Left ventricle myocardium superior (tissue), 1 donor: Measurements from ENCODE around the gene HSD17B12. TPM values are rescaled to one million over a fixed set of nuclear protein-coding genes. Genes with fewer than 3 reads are reported as not detected.
A peak's percentile ranks its signal among the peaks of the same experiment; 100 is the strongest.
"Not testable (repeated sequence)": the region's sequence is repeated elsewhere in the genome, so short reads cannot be mapped to it uniquely, and the experiment has no call there.

Experiments used
- ATAC-seq: fragments of 200-7000 bp; cut with Tn5 transposase; one replicate; pipeline ENCODE4 v1.9.1; 2020; ENCODE audit warnings: mild to moderate bottlenecking, moderate library complexity
- DNase-seq: peaks from one replicate; pipeline ENCODE4 v3.0.0-alpha.2; 2020
- intact Hi-C: fragments of 100-400 bp; cut with micrococcal nuclease; formaldehyde crosslinking; loops from one replicate; pipeline ENCODE4 v1.11.0; 2022
- long read RNA-seq: library from polyadenylated mRNA; unstranded; transcript quantifications from one replicate; pipeline ENCODE4 v2.0.0, GENCODE V29; 2021
- total RNA-seq: library from RNA; stranded (reverse); fragmentation: NEBNext Ultra II Directional; extraction: Animal tissue kit (Norgen Biotek cat#: 25700); gene quantifications from one replicate; pipeline ENCODE4 v1.2.1, GENCODE V29; 2021
- donor health status: DM: no; HTN: yes; CAD: no; lungs with severe emphysema.

Gene HSD17B12
- 67.8 TPM for total RNA-seq
- long read RNA-seq, full-length matches to known transcripts, result 108 of 120 reads
- long read RNA-seq, partial matches to known transcripts, result 1 of 120 reads
- long read RNA-seq, other reads (novel, unspliced or antisense), result 11 of 120 reads

DNA sequence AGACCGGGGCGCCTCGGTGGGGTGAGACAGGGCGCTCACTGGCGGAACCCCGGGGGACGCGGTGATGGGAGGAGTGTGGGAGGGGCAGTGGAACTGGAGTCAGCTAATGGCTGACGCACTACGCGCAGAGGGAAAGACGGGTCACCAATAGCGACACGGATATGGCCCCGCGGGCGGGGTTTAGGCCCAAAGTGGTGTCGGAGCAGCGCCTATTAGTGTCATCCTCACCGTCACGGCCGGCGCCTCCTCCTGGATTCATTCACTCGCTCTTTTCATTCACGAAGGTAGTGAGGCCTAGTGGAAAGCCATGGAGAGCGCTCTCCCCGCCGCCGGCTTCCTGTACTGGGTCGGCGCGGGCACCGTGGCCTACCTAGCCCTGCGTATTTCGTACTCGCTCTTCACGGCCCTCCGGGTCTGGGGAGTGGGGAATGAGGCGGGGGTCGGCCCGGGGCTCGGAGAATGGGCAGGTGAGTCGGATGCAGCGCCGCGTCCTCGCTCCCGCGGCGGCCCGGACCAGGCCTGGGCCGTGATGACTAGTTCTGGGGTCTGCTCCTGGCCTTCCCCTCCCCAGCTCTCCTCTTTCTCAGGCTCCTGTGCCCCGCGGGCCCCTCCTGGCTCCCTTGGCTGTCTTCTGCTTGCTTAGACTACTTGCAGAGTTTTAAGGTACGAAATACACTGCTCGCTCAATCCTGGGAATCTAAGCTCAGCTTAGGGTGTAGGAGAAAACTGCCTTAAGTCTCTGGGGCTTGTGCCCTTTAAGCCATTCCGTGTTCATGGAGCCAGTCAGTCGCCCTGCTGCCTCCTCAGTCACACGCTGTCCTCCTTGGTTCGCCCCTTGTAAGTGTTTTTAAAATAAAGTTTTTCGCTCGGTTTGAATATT, at the start of gene HSD17B12:
Gene HSD17B12 (plus strand): TSS at position 218 of the 880 bp plus-strand sequence. CDS start 90 bp downstream, at position 308.
- ATAC-seq, result peak; percentile 99
- peak; percentile 99 for DNase-seq
- intact Hi-C loops, result no loop called here

DNA sequence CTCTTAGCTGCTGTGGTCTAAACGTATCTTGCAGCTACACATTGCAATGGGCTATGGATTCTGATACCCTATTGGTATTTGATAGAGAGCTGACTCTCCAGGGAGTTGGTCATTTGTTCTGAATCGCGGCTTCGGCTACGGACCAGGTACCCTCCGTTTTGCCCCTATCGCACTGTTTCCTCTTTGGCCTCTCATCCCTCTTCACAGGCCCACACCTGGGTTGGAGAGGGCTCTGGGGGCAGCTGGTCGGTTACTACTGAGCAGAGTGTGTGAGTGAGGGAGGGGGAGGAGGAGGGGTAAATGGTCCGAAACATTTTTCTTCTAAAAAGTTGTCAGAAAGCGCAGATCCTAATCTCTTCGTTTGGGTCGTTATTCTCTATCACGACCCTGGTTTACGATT, 48.8 kb upstream of the HSD17B12 start:
- ATAC-seq (no peak), DNase-seq (no peak)
- intact Hi-C loops, result no loop called here

DNA sequence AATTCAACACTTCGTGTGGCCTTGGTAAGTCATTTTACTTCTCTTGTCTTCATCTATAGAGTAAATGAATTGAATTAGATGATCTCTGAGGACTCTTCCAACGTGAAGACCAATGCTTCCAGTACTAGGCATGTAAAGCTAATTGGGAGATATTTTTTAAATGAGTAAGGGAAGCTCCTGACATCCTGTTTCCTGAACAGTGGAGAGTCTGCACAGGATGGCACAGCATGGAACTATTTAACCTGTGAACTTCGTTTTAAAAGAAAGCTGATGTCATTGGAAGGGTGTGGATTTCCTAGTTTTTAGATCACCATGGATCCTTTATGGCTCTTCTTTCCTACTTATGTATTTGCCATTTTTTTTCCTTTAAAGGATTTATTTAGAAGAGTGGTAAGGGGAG, 48.4 kb upstream of the HSD17B12 start:
- intact Hi-C loops, result no loop called here
- no peak for DNase-seq
- ATAC-seq, result no peak

DNA sequence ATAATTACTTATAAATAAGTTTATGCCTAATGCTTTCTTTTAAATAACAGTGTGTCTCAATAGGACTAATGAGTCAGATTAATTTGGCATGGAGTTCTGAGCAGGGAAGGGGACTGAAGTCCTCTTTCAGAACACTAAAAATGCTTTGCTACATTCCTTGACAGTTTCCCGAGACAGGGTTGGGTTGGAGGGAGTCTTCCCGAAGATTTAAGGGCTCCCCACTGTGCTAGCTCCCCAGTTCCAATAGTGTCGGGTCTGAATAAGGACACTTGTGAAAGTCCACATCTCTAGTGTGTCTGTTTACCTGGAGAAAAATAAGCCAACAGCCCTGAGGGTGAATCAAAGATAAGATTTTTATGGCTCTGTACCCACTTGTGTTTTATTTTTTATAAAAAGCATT, 41.8 kb upstream of the HSD17B12 start:
- no peak for DNase-seq
- intact Hi-C loops, result no loop called here
- no peak for ATAC-seq

DNA sequence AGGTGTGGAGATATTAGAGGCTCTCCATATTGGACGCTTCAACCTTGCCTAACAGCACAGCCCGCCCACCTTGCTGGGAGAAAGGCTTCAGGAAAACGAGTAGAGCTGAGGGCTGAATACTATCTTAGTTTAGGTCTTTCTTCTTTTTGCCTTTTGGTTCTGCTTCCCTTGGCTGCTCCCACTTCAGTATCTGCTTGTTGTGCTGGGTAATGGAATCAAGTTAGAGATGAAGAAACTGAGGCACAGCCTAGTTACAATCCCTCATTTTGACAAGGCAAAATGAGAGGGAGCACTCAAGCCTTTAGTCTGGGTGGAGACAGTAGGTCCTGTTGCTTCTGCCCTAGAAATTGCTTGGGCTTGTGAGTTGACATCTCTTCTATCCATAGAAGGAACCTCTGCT, 41.3 kb upstream of the HSD17B12 start:
- no peak for ATAC-seq
- intact Hi-C loops, result no loop called here

DNA sequence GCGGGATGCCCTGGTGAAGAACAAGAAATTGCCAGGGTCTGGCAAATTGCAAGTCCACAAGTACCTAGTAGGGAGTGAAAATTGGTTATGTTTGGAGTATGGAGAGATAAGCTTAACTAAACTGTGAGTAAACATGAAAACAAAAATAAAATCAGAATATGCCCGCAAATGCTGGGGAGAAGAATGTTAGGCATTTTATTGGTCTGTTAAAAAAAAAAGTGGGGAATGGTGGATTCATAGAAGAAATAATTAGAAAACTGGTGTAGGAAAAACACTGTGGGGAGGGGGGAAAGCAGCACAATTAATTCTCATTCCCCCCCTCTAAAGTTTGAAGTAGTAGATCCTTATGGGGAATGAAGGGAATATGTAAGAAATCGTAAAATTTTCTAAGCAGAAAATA, 40.6 kb upstream of the HSD17B12 start:
- DNase-seq, result no peak
- ATAC-seq, result no peak
- intact Hi-C loops, result no loop called here

More for the DNA sequence above, 41.3 kb upstream of the HSD17B12 start:
- DNase-seq, result no peak

DNA sequence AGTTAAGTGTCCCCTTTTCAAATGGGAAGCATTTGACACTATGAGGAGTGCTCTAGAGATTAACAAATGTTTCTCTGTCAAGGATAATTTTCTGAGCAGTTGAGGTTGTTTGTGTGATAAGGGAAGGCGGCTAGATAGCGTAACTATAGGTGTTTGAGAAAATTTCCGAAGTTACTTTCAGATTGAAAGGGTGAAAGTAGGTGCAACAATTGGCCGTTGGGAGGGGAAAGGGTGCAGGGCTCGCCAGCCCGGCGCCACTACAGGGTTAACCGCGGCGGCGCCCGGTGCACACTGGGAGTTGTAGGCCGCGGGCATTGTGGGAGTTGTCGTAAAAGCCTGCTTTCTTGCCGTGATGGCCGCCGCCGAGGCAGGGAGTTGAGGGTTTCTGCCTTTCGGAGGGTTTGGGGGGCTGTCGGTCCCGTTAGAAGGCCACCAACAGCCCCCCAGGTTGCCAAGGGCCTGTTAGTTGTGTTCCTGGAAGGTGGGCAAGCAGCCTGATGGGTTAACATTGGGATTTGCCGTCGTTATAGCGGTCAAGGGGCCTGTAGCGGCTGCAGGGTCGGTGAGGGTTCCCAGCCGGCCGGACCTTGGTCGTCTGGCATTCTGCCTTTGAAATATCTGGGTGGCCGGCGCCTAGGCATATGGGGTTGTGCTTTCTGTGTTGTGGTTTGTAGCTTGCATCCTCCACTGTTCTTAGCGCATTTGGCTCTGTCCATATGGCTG, 36.5 kb upstream of the HSD17B12 start:
- ATAC-seq (peak; percentile 100), DNase-seq (peak; percentile 92)
- intact Hi-C loops, result no loop called here

DNA sequence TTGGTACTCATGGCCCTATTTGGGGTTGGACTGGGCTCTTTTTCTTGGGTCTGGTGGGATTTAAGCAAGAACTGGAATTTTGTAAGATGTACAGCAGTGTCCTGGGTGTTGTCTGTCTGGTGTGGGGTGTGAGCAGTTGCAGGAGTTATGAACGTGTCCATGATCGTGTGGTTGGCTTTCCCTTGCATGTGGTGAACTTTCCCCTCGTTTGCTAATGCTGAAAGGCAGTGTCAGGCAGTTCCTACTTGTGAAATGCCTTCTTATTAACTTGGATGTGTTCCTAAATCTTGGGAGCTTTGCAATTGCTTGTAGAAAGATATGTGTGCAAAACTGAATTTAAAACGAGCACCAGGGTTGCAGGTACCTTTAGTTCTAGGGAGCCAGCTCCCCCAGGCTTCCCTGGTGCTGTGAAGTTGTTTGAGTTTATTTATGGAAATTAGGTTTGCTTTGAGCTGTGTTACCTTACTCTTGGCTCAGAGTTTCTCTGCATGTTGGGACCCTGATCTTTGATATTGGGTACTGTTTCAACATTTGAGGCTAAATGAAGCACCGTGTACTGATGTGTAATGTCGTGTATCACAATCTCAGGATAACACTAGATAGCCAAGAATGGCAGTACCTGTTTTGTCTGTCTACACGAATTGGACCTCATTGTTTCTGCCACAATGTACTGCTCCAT, 35.8 kb upstream of the HSD17B12 start:
- intact Hi-C loops, result no loop called here
- peak; percentile 31 for ATAC-seq
- no peak for DNase-seq

DNA sequence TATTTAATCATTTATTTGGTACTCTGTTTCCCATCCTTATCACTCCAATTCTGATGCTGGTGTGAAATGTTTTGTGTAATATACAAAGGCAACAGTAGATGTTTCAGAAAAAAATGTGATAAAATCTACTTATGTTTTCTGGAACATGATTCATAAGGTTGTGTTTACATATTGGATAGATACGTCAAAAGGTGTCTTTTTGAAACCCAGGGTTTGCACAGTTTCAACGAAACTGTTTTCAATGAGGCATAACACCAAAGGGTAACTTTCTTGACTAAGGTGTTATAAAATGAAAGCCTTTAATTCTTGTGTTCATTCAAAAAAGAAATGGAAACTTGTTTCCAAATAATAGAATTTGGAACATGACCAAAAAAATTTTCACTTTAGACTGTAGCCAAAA, 33.8 kb upstream of the HSD17B12 start:
- ATAC-seq (no peak), DNase-seq (no peak)
- intact Hi-C loops, result no loop called here

DNA sequence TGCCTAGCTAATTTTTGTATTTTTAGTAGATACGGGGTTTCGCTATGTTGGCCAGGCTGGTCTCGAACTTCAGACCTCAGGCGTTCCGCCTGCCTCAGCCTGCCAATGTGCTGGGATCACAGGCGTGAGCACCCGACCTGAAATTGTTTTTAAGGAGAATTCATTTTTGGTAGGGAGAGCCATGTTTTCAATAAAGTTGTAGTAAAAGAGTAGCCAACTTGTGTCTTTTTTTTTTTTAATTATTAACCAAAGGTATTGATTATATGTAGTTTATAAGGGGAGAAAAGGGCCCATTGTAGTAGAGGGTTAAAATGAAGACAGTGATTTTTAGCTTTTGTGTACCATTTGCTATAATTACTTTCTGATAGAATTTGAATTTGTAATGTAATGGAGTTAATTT, 31.6 kb upstream of the HSD17B12 start:
- ATAC-seq (no peak), DNase-seq (no peak)
- intact Hi-C loops, result no loop called here

DNA sequence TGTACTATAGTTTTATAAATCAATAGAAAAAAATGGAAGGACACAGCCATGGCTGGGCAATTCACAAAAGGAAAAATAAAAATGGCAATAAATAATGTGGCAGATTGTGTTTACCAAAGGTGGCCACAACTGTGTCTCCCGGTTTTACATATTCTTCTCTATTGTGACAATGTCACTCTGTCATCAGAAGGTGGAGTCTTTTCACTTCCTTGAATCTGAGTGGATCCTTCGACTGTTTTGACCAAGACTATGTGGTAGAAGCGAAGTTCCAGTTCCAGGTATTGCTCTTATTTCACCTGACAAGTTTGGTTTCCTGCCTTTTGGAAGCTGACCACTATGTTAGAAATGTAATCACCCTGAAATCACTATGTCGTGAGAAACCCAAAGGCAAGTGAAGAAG, 31.0 kb upstream of the HSD17B12 start:
- intact Hi-C loops, result no loop called here
- DNase-seq, result no peak
- no peak for ATAC-seq

DNA sequence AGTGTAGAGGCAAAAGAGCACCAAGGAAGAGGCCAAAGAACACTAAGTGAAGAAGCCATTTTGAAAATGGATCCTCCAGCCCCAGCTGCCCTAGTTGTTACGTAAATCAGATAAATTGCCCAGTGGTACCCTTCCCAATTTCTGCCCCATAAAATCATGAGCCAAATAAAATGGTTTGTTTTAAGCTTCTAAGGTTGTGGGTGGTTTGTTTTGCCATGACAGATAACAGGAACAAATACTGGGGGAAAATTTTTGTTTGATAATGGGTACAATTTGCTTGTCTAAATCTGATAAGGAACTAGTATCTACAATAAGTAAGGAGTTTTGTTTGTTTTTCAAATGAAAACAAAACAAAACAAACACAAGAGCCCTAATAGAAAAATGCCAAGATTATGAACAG, 30.6 kb upstream of the HSD17B12 start:
- ATAC-seq, result no peak
- no peak for DNase-seq
- intact Hi-C loops, result no loop called here

DNA sequence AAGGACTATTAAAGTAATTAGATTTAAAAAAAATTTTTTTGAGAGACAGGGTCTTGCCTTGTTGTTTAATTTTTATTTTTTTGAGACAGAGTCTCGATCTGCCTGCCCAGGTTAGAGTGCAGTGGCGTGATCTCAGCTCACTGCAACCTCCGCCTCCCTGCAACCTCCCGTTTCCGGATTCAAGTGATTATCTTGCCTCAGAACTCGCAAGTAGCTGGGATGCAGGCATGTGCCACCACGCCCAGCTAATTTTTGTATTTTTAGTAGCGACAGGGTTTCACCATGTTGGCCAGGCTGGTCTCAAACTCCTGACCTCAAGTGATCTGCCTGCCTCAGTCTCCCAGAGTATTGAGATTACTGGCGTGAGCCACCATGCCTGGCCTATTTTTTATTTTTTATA, 17.5 kb upstream of the HSD17B12 start:
- DNase-seq, ATAC-seq, intact Hi-C loops: not testable (repeated sequence)

DNA sequence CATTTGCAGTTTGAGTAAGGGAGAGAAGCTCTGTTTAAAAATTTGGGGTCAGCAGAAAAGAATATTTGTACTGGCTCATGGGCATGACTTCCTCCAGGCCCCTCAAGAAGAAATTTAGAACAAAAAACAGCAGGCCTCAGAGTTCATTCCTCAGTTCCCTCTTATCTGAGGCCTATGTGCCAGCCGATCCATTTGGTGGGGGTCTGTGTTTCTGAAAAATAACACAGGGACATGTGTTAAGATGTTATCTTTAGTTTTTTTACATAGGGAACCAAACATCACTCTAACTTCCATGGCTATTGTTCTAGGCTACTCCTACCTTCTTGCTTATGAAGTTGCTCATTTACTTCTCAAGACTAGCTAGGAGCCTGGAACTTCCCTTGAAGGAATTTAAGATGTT, 16.2 kb upstream of the HSD17B12 start:
- DNase-seq (no peak), ATAC-seq (no peak)
- intact Hi-C loops, result no loop called here

DNA sequence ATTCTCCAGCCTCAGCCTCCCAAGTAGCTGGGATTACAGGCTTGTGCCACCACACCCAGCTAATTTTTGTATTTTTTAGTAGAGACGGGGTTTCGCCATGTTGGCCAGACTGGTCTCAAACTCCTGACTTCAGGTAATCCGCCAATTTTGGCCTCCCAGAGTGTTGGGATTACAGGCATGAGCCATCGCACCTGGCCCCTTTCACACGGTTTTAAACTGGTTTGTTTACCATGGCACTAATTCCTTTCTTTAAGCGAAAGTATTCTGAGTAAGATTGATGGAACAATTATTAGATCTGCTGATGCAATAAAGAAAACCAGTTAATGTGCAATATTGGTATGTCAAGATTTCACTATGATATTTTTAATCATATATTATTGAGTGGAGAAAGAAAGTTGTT, 9.3 kb upstream of the HSD17B12 start:
- DNase-seq, intact Hi-C loops: not testable (repeated sequence)

DNA sequence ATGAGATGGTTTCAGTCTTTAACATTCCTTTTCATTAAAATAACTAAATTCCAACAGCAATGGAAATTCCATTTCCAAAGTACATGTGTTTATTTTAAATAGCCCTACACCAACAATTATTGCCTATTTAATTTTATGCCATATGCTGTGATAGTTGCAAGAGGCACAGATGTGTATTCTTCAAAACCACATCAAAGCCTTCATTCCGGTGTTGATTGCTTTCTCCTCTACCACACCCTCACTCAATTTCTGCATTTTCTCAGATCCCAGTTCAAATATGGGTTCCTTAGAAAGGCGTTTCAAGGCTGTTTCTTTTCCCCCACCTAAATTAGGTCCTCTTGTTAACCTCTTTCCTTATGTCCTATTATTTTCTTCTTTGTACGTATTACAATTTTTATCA, 6.0 kb upstream of the HSD17B12 start:
- ATAC-seq (no peak), DNase-seq (no peak)
- intact Hi-C loops, result no loop called here

More for the DNA sequence above, 9.3 kb upstream of the HSD17B12 start:
- ATAC-seq, result not testable (repeated sequence)

DNA sequence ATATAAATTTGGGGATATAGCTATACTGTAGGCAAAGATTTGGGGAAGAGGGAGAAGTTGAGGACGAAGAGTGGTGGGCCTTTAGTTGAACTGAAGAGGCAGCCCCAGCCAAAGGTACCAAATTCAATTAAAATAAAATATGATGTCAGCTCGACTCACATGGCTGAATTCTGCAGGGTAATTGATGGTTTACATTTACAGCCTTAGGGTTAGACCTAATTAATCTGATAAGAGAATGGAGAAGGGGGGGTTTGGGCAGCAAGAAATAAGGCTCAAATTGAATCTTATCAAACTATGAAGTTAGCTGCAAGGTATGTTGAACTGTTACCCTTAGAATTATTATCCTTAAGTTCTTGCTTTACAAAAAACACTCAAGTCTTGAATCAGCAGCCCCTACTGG, 3.6 kb upstream of the HSD17B12 start:
- no peak for ATAC-seq
- intact Hi-C loops, result no loop called here

DNA sequence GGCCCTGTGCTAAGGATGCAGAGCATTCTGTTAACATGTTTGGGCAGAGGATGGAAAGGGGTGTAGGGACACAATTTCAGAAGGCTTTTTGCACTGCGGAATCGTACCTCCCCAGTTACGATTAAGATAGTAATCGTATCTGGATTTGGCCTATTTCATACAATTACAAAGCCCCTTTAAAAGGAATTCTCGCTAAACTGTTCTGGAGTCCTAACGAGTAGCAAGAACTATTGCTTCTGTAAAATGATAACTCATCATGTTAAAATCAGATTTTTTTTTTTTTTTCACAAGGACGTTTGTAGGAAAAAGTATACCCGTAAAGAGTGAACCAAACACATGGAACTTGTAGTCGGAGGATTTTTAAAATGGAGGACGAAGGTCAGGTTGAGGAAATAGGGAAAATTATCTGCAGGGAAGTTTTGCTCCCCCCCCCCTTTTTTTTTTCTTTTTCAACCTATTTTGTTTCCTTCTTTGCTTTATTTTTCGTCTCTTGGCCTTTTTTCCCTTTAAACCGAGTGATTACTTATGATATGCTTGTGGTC, 934 bp downstream of the HSD17B12 start:
- ATAC-seq (no peak), DNase-seq (no peak)
- intact Hi-C loops, result no loop called here

More for the DNA sequence above, 3.6 kb upstream of the HSD17B12 start:
- no peak for DNase-seq

DNA sequence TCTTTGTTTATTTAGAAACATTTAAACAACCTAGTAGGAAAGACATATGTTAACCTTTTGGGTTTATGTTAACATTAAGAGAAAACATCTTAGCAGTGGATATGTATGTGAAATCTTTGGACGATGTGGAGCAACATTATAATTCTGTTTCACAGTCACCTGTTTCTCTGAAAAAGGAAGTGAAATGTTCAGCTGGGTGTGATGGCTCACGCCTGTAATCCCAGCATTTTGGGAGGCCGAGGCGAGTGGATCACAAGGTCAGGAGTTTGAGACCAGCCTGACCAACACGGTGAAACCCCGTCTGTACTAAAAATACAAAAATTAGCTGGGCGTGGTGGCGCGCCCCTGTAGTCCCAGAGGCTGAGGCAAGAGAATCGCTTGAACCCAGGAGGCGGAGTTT, 1.5 kb downstream of the HSD17B12 start:
- ATAC-seq, intact Hi-C loops, DNase-seq: not testable (repeated sequence)
